ENCODE results near the gene NUP153.

NUP153 gene

GRCh38 chr6:17653198-17653882 lies 53.4 kb downstream of the NUP153 start:
- Histone ChIP-seq H3K4me1 (ENCODE audit: low read depth, poor library complexity, severe bottlenecking) (peaks cover 24% of the 10 kb centered on the region), H2AFZ (ENCODE audit: low read depth) (no peak overlapping the region), H3K4me3 (IDR thresholded peaks at IDR 0.05; ENCODE audit: insufficient read depth, low read depth, low read length) (no peak overlapping the region), H3K27ac (no peak overlapping the region), H3K27me3 (ENCODE audit: insufficient read depth, low read depth) (no peaks in the 10 kb centered on the region), H3K36me3 (ENCODE audit: insufficient read depth) (peaks cover 7% of the 10 kb centered on the region; the same call in 1 of the 2 replicates), H3K9ac (no peak overlapping the region), H4K20me1 (ENCODE audit: insufficient read depth) (no peaks in the 10 kb centered on the region), H3K79me2 (ENCODE audit: insufficient read depth, low read depth) (peaks cover 51% of the 10 kb centered on the region), H3K4me2 (no peak overlapping the region)
- TF ChIP-seq CTCF (conservative IDR thresholded peaks at IDR 0.05; ENCODE audit: low read depth, low read length): no peak

DNA sequence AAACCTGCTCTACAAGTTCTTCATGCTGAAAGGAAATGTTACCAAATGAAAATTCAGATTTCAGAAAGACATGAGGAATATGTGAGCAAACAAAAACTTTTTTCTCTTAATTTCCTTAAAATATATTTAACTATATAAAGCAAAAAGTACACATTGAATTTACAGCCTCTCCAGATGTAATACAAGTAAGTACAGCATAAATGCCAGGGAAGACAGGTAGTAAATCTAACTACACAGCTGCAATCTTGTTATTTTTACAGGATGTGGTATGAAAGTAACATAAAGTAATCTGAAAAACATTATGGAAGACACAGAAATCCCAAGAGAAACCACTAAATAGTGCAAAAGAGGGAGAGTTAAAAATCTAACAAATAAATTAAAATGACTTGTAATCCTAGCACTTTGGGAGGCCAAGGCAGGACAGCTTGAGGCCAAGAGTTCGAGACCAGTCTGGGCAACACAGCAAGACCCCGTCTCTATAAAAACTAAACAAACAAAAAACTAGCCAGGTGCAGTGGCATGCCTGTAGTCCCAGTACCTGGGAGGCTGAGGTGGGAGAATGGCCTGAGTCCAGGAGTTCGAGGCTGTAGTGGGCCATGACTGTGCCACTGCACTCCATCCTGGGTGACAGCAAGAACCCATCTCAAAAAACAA lies 55.9 kb downstream of the NUP153 start:
- Histone ChIP-seq H3K4me2 (no peak overlapping the region), H3K4me1 (ENCODE audit: low read depth, poor library complexity, severe bottlenecking) (peaks cover 4% of the 10 kb centered on the region), H3K79me2 (ENCODE audit: insufficient read depth, low read depth) (peaks cover 40% of the 10 kb centered on the region), H3K4me3 (IDR thresholded peaks at IDR 0.05; ENCODE audit: insufficient read depth, low read depth, low read length) (no peak overlapping the region), H3K9ac (no peak overlapping the region), H4K20me1 (ENCODE audit: insufficient read depth) (no peaks in the 10 kb centered on the region), H3K27me3 (ENCODE audit: insufficient read depth, low read depth) (no peaks in the 10 kb centered on the region), H3K27ac (no peak overlapping the region), H2AFZ (ENCODE audit: low read depth) (no peak overlapping the region), H3K36me3 (ENCODE audit: insufficient read depth) (peaks cover 17% of the 10 kb centered on the region; the same call in 1 of the 2 replicates)
- no peak for TF ChIP-seq CTCF (conservative IDR thresholded peaks at IDR 0.05; ENCODE audit: low read depth, low read length)

DNA sequence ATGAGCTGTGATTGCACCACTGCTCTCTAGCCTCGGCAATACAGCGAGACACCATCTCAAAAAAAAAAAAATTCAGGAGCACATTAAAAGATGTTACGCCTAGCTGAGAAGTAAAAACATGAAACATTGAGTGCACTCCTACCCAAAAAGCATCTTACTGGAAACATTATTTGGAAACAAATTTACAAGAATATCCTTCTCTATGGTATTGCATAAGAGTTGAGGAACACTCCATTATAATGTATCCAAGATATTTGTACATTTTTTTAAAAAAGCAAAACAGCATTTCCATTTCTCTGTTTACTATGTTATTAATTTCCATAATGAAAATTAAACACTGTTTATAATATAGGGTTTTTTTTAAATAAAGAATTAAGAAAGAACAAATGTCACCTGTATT lies 58.0 kb downstream of the NUP153 start:
- H4K20me1 ChIP-seq (ENCODE audit: insufficient read depth): no peaks in the 10 kb centered on the region

GRCh38 chr6:17640477-17640917 lies 66.2 kb downstream of the NUP153 start:
- Histone ChIP-seq H2AFZ (ENCODE audit: low read depth) (no peak overlapping the region), H4K20me1 (ENCODE audit: insufficient read depth) (peaks cover 4% of the 10 kb centered on the region; the same call in 1 of the 2 replicates), H3K79me2 (ENCODE audit: insufficient read depth, low read depth) (peaks cover 32% of the 10 kb centered on the region; the same call in 1 of the 2 replicates), H3K9ac (no peak overlapping the region), H3K27me3 (ENCODE audit: insufficient read depth, low read depth) (no peaks in the 10 kb centered on the region), H3K4me1 (ENCODE audit: low read depth, poor library complexity, severe bottlenecking) (peaks cover 4% of the 10 kb centered on the region), H3K36me3 (ENCODE audit: insufficient read depth) (peaks cover 28% of the 10 kb centered on the region; the same call in 1 of the 2 replicates), H3K4me2 (no peak overlapping the region), H3K27ac (no peak overlapping the region), H3K4me3 (IDR thresholded peaks at IDR 0.05; ENCODE audit: insufficient read depth, low read depth, low read length) (no peak overlapping the region)
- TF ChIP-seq CTCF (conservative IDR thresholded peaks at IDR 0.05; ENCODE audit: low read depth, low read length): no peak

More for the DNA sequence above, 58.0 kb downstream of the NUP153 start:
- no peak overlapping the region for H3K4me3 ChIP-seq (IDR thresholded peaks at IDR 0.05; ENCODE audit: insufficient read depth, low read depth, low read length)
- H3K9ac ChIP-seq: no peak overlapping the region
- peaks cover 16% of the 10 kb centered on the region; the same call in 1 of the 2 replicates for H3K36me3 ChIP-seq (ENCODE audit: insufficient read depth)
- H3K4me1 ChIP-seq (ENCODE audit: low read depth, poor library complexity, severe bottlenecking): peaks cover 4% of the 10 kb centered on the region
- H3K79me2 ChIP-seq (ENCODE audit: insufficient read depth, low read depth): peaks cover 25% of the 10 kb centered on the region
- H3K27me3 ChIP-seq (ENCODE audit: insufficient read depth, low read depth): no peaks in the 10 kb centered on the region
- no peak for TF ChIP-seq CTCF (conservative IDR thresholded peaks at IDR 0.05; ENCODE audit: low read depth, low read length)
- no peak overlapping the region for H2AFZ ChIP-seq (ENCODE audit: low read depth)
- no peak overlapping the region for H3K27ac ChIP-seq
- H3K4me2 ChIP-seq: no peak overlapping the region

All from KMS-11 (cell line).